HG02870 (cell line): ENCODE measurements around the gene INPP4B.
"Not testable (repeated sequence)": the region's sequence is repeated elsewhere in the genome, so short reads cannot be mapped to it uniquely, and the experiment has no call there.

Experiments
- ATAC-seq: cut with Tn5 transposase; IDR thresholded peaks from one replicate; pipeline ENCODE4 v1.9.1; 2021; ENCODE audit warnings: mild to moderate bottlenecking, moderate library complexity; ENCODE audit not compliant: unreplicated experiment

The INPP4B gene

DNA sequence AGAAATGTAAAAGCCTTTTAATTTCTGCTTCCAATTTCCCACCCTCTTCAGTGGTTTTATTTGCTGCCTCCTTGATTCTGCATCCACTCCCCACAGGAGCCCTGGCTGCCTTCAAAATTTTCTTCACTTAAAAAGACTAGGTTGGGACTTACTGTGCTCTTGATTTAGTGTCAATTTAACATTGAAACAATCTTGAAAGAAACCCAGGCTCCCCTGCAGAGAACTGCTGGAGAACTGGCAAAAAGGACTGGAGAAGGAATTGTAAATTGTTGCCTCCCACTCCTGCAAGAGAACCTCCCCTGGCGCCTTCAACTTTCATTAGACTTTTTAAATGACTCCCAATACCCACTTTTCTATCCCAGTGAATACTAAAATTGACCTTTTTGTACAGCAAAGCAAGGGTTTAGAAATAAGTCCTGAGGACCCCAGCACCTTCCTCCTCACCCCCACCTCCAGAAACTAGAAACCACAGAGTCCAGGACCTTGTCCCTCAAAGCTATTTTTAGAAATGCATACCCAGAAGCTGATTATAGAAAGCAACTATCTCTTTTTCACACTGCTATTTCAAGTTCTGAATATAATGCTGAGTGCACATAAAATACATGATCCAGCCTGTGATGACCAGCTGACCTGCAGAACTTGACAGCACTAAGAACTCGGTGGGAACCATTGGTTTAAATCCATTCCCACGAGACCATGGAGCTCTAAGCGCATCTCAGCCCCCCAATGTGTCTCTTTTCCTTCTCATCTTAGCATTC, 155.5 kb downstream of the INPP4B start:
- ATAC-seq = no peak

GRCh38 chr4:142687547-142688275, 158.4 kb downstream of the INPP4B start:
- no peak for ATAC-seq

- ATAC-seq = no peak
Measured at GRCh38 chr4:142686081-142686480, 160.0 kb downstream of the INPP4B start.

DNA sequence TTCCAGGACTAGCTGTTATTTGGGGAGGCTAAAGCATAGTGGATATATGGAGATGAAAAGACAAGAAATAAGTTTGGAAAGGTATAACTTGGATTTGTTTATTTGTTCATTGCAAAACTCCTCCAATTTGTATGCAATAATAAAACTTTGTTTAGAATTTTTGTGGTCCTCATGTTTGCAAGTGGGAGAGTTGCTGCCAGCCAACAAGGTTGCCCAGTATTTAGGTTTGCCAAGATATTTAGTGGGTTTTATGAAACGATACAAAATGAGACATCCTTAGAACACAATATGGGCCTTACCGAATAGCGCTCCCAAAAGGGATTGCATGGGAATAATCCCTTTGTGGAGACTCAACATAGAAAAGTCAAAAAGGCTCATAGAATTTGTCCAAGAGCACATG, 162.1 kb downstream of the INPP4B start:
- no peak for ATAC-seq

DNA sequence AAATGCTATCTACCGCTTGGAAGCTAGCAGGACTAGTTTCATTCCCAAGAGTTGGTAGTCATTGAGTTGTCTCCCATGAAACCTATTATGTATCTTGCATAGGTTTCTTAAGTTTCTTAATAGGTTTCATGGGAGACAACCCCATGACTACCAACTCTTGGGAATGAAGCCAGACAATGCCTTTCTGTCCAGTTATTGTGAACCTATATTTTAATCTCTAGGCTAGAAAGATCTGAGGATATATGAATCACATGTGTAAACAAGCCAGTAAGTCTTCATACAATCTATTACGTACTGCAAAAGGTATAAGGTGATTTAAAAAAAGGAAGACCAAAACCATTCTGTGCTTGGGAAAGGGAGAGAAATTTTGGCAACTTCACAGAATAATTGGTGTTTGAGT, 162.6 kb downstream of the INPP4B start:
- ATAC-seq = no peak

DNA sequence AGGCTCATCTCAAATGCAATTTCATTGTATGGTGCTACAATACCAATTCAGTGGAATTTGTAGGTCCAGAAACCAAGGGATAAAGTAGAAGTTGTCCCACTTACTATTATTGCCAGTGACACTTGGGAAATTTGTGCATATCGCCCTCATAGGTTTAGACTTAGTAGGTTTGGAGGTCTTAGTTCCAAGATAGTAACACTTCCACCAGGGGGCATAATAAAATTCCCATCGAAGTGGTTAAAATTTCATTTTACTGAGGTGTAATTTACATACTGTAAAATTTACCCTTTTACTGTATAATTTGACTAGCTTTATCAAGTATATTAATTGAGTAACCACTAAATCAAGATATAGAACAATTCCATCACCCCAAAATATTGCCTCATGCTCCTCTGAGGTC, 174.6 kb downstream of the INPP4B start:
- no peak for ATAC-seq

DNA sequence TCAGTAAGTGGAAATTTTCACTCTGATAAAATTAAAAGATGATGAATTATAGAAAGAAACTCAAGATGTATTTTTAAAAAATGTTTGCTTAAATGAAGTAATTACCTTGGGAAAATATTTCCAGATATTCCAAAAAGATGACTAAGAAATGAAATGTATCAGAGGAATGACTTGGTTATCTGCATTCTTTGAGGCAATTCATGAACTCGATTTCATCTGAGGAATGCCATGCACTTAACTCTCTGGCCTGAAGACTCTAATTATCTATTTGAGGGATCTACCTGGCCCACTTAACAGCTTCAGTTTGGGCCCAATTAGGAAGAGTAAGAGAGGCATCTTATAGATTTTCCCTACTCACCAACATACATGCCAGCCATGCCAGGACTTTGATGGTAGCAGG, 182.3 kb downstream of the INPP4B start:
- ATAC-seq = no peak

DNA sequence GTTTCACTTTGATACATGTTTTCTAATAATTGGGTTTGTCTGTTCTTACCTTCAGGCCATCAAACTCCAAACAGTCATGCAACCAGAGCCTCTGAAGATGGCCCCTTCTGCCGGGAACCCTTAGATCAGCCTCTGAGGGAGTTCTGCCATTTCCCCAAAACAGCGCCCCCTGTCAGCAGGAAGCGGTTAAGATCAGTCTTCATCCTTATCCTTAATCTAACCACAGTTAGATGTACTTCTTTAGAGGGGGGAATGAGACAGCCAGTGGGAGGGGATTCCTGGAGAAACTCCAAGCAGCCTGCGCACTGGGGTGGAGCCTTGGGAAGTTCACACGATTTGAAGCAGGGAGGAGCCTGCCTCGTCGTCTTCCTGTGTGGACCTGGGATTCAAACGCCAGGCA, 185.4 kb downstream of the INPP4B start:
- ATAC-seq = no peak

DNA sequence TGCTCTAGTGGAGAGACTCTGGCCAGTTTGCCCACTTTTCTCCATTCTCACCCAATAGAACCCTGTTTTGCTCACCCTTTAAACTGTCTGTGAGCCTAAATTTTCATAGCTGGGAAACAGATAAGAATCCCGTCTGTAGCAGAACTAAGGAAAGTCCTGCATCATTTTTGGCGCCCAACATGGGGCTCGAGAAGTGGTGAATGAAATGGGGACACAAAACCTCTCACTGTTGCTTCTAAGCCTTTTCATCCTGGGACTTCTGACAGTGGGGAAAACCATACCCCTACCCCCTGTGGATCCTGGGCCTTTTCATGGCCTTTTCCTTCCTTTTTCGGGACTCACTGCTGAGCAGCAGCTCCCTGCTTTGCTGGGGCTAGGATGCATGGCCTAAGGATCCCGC, 189.9 kb downstream of the INPP4B start:
- ATAC-seq = no peak

- no peak for ATAC-seq
Measured at GRCh38 chr4:142648378-142648777, 197.7 kb downstream of the INPP4B start.

- no peak for ATAC-seq
Measured at GRCh38 chr4:142645475-142646108, 200.5 kb downstream of the INPP4B start.

GRCh38 chr4:142644628-142645027, 201.5 kb downstream of the INPP4B start:
- not testable (repeated sequence) for ATAC-seq

GRCh38 chr4:142637614-142638013, 208.5 kb downstream of the INPP4B start:
- no peak for ATAC-seq

- no peak for ATAC-seq
Measured at GRCh38 chr4:142631836-142632235, 214.3 kb downstream of the INPP4B start.

DNA sequence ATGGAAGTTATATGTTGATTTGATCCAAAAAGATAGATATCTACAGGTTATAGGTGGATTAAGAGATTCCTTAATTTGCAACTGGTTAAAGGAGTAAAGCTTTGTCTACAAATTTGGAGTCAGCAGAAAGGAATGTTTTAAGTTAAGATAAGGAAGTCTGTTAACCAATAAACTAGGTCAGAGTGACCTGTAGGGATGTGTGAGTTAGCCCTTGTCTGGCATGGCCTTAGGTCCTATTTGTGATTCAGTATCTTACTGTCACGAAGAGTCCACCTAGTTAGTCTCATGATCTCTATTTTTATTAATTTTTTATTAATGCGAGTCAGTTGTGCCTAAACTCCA, 230.8 kb downstream of the INPP4B start:
- ATAC-seq = no peak

DNA sequence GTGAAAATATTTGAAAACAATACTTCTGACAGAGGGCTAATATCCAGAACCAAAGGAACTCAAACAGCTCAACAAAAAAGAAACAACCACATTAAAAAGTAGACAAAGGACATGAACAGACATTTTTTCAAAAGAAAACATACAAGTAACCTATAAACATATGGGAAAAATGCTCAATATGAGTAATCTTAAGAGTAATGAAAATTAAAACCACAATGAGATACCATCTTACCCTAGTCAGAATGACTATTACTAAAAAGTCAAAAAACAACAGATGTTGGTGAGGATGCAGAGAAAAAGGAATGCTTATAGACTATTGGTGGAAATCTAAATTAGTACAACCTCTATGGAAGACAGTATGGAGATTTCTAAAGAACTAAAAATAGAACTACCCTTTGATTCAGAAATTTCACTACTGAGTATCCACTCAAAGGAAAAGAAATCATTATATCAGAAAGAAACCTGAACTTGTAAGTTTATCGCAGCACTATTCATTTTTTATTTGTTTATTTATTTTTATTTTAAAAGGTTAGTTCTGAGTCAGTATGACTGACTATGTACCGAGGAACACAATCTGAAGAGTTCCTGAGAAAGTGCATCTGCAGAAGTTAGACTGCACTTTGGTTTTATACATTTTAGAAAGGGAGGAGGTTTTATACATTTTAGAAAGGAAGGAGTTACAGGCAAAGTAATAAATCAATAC, 231.3 kb downstream of the INPP4B start:
- no peak for ATAC-seq

GRCh38 chr4:142607976-142608375, 238.1 kb downstream of the INPP4B start:
- ATAC-seq = no peak

- ATAC-seq = no peak
Measured at GRCh38 chr4:142600952-142601351, 245.1 kb downstream of the INPP4B start.

GRCh38 chr4:142598132-142598531, 248.0 kb downstream of the INPP4B start:
- ATAC-seq = no peak

DNA sequence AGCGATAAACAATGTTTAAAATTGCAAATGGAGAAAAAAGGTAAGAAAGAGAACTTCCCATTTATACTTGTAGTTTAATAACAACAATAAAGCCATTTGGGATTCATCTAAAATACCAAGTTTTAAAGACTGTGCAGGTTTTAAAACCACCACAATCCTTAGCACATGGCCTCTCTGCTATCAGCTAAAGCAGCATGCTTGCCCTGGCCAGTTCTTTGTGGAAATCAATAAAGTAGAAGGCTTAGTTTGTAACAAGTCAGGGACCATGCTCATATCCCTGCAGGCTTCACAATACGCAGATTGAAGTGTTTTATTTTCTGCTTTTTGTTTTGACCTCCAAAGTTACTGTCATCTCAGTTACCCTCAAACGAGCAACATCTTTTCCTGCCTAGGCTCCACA, 249.5 kb downstream of the INPP4B start:
- no peak for ATAC-seq

- ATAC-seq = no peak
Measured at GRCh38 chr4:142596121-142596520, 250.0 kb downstream of the INPP4B start.
